Measurements from ENCODE around the gene ERCC3. TPM values are rescaled to one million over a fixed set of nuclear protein-coding genes. Genes with fewer than 3 reads are reported as not detected.

Gene ERCC3
- total RNA-seq, 1 experiment from 2014 or later = 34.9 TPM

DNA sequence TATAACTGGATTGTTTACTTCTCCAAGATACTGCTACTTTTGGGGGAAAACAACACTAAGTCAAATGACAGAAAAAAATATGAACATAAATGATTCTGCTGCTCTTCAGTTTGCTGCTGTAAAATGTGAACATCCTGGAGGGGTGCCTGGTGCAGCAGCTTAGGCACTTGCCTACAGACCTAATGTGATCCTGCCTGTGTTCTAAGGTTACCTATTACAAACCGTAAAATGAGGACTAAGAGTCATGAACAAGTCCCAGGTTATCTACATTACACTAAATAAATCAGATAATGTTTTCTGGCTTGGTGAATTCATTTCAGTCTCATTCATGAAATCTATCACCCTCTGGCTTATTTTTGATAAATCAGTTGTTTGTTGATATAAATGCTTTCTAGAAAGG is 38.4 kb upstream of the ERCC3 start:
- CTCF ChIA-PET = interaction anchor here (0.5 kb wide), 1 partner anchor 146 kb away, joined by 3 read pairs; no protein-coding TSS in a partner anchor
- H3K4me1 Mint-ChIP-seq (ENCODE audit: insufficient read depth, unreplicated experiment) = no peaks in the 10 kb centered on the region
- H3K9me3 Mint-ChIP-seq (ENCODE audit: unreplicated experiment) = no peaks in the 10 kb centered on the region
- H3K4me3 Mint-ChIP-seq (ENCODE audit: unreplicated experiment) = no peak overlapping the region
- intact Hi-C loops (cut with micrococcal nuclease) = no loop called here
- H3K36me3 Mint-ChIP-seq (ENCODE audit: insufficient read depth, unreplicated experiment) = peaks cover 62% of the 10 kb centered on the region
- DNase-seq (ENCODE audit: unreplicated experiment) = no peak
- BruUV-seq (replicated peaks) = no TSS peak
- no peak overlapping the region for H3K27ac Mint-ChIP-seq (ENCODE audit: low read depth, unreplicated experiment)
- POLR2A ChIA-PET = no interaction called here
- H3K27me3 Mint-ChIP-seq (ENCODE audit: insufficient read depth, unreplicated experiment) = no peaks in the 10 kb centered on the region
- TF ChIP-seq, protein P1, sequence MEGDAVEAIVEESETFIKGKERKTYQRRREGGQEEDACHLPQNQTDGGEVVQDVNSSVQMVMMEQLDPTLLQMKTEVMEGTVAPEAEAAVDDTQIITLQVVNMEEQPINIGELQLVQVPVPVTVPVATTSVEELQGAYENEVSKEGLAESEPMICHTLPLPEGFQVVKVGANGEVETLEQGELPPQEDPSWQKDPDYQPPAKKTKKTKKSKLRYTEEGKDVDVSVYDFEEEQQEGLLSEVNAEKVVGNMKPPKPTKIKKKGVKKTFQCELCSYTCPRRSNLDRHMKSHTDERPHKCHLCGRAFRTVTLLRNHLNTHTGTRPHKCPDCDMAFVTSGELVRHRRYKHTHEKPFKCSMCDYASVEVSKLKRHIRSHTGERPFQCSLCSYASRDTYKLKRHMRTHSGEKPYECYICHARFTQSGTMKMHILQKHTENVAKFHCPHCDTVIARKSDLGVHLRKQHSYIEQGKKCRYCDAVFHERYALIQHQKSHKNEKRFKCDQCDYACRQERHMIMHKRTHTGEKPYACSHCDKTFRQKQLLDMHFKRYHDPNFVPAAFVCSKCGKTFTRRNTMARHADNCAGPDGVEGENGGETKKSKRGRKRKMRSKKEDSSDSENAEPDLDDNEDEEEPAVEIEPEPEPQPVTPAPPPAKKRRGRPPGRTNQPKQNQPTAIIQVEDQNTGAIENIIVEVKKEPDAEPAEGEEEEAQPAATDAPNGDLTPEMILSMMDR (IDR thresholded peaks at IDR 0.05; ENCODE audit: unreplicated experiment) = no peak

- ChIA-PET CTCF (interaction anchor here (0.7 kb wide), 1 partner anchor 505 kb away, joined by 4 read pairs; no protein-coding TSS in a partner anchor), POLR2A (no interaction called here)
Measured at GRCh38 chr2:127330753-127331152, 36.8 kb upstream of the ERCC3 start.

GRCh38 chr2:127326289-127326945 is 32.5 kb upstream of the ERCC3 start:
- BruUV-seq (replicated peaks) = no TSS peak
- Mint-ChIP-seq H3K27me3 (ENCODE audit: insufficient read depth, unreplicated experiment) (no peaks in the 10 kb centered on the region), H3K4me1 (ENCODE audit: insufficient read depth, unreplicated experiment) (no peaks in the 10 kb centered on the region), H3K36me3 (ENCODE audit: insufficient read depth, unreplicated experiment) (peaks cover 69% of the 10 kb centered on the region), H3K4me3 (ENCODE audit: unreplicated experiment) (no peak overlapping the region), H3K27ac (ENCODE audit: low read depth, unreplicated experiment) (no peak overlapping the region), H3K9me3 (ENCODE audit: unreplicated experiment) (no peaks in the 10 kb centered on the region)
- DNase-seq (ENCODE audit: unreplicated experiment) = peak; percentile 2
- CTCF ChIA-PET = interaction anchor here (0.5 to 3.2 kb wide), 3 partner anchors 11 to 161 kb away, joined by 3 to 46 read pairs (median 3); no protein-coding TSS in a partner anchor
- intact Hi-C loops (cut with micrococcal nuclease) = no loop called here
- POLR2A ChIA-PET = interaction anchor here (1.2 kb wide), 1 partner anchor 153 kb away, joined by 7 read pairs; no protein-coding TSS in a partner anchor
- TF ChIP-seq, protein P1 (IDR thresholded peaks at IDR 0.05; ENCODE audit: unreplicated experiment) = no peak

More at GRCh38 chr2:127330753-127331152, 36.8 kb upstream of the ERCC3 start:
- no peaks in the 10 kb centered on the region for H3K27me3 Mint-ChIP-seq (ENCODE audit: insufficient read depth, unreplicated experiment)
- TF ChIP-seq, protein P1 (IDR thresholded peaks at IDR 0.05; ENCODE audit: unreplicated experiment) = no peak
- peaks cover 68% of the 10 kb centered on the region for H3K36me3 Mint-ChIP-seq (ENCODE audit: insufficient read depth, unreplicated experiment)
- no peak for DNase-seq (ENCODE audit: unreplicated experiment)
- intact Hi-C loops (cut with micrococcal nuclease) = no loop called here
- no peaks in the 10 kb centered on the region for H3K4me1 Mint-ChIP-seq (ENCODE audit: insufficient read depth, unreplicated experiment)
- H3K27ac Mint-ChIP-seq (ENCODE audit: low read depth, unreplicated experiment) = no peak overlapping the region
- BruUV-seq (replicated peaks) = no TSS peak
- H3K4me3 Mint-ChIP-seq (ENCODE audit: unreplicated experiment) = no peak overlapping the region
- no peaks in the 10 kb centered on the region for H3K9me3 Mint-ChIP-seq (ENCODE audit: unreplicated experiment)

- H3K4me3 Mint-ChIP-seq (ENCODE audit: unreplicated experiment) = no peak overlapping the region
- ChIA-PET POLR2A (interaction anchor here (0.7 to 1.9 kb wide), 4 partner anchors 30 to 202 kb away, joined by 3 to 13 read pairs (median 4); partner anchors contain the start of genes ERCC3 and IWS1), CTCF (interaction anchor here (0.6 to 3.2 kb wide), 19 partner anchors 10 to 776 kb away, joined by 3 to 46 read pairs (median 4); no protein-coding TSS in a partner anchor)
- peaks cover 81% of the 10 kb centered on the region for H3K36me3 Mint-ChIP-seq (ENCODE audit: insufficient read depth, unreplicated experiment)
- no peaks in the 10 kb centered on the region for H3K4me1 Mint-ChIP-seq (ENCODE audit: insufficient read depth, unreplicated experiment)
- H3K27me3 Mint-ChIP-seq (ENCODE audit: insufficient read depth, unreplicated experiment) = no peaks in the 10 kb centered on the region
- no TSS peak for BruUV-seq (replicated peaks)
- peak; percentile 54 for DNase-seq (ENCODE audit: unreplicated experiment)
- H3K9me3 Mint-ChIP-seq (ENCODE audit: unreplicated experiment) = peaks cover 8% of the 10 kb centered on the region
- no peak overlapping the region for H3K27ac Mint-ChIP-seq (ENCODE audit: low read depth, unreplicated experiment)
- TF ChIP-seq, protein P1 (IDR thresholded peaks at IDR 0.05; ENCODE audit: unreplicated experiment) = peak; percentile 61
- intact Hi-C loops (cut with micrococcal nuclease) = loop anchor here (1.0 to 5.0 kb wide), 4 partner anchors 92 to 325 kb away; no protein-coding TSS in a partner anchor
Measured at GRCh38 chr2:127324635-127325034, 30.7 kb upstream of the ERCC3 start.

All from MCF 10A (cell line).